Hypothalamus (tissue), 51 donors: Measurements from ENCODE around the gene MAP3K20.
"Not testable (repeated sequence)": the region's sequence is repeated elsewhere in the genome, so short reads cannot be mapped to it uniquely, and the experiment has no call there.

Experiments used
- DNase-seq, 51 donors: peaks; one replicate each; lab custom pipeline; 2025; lab: John Stamatoyannopoulos, UW

Gene MAP3K20

GRCh38 chr2:173075781-173076580 lies at the start of gene MAP3K20:
Gene MAP3K20 (plus strand): TSS chr2:173075846. CDS start chr2:173091032, 15,186 bp downstream.
- peak in 43 of 51 donors; percentile 2 to 64 (median 32) for DNase-seq

GRCh38 chr2:173026479-173026878 lies 49.2 kb upstream of the MAP3K20 start:
- no peak for DNase-seq

GRCh38 chr2:173027181-173028128 lies 48.2 kb upstream of the MAP3K20 start:
- DNase-seq: peak in 44 of 51 donors; percentile 5 to 90 (median 48)

- DNase-seq: no peak
Observed at GRCh38 chr2:173028141-173028540, 47.5 kb upstream of the MAP3K20 start.

GRCh38 chr2:173028671-173029070 lies 47.0 kb upstream of the MAP3K20 start:
- no peak for DNase-seq

GRCh38 chr2:173030561-173031490 lies 44.8 kb upstream of the MAP3K20 start:
- no peak for DNase-seq

GRCh38 chr2:173032032-173032431 lies 43.6 kb upstream of the MAP3K20 start:
- no peak for DNase-seq

- no peak for DNase-seq
Observed at GRCh38 chr2:173033084-173033483, 42.6 kb upstream of the MAP3K20 start.

GRCh38 chr2:173034143-173034542 lies 41.5 kb upstream of the MAP3K20 start:
- no peak for DNase-seq

- no peak for DNase-seq
Observed at GRCh38 chr2:173037245-173038120, 38.2 kb upstream of the MAP3K20 start.

GRCh38 chr2:173038257-173038656 lies 37.4 kb upstream of the MAP3K20 start:
- not testable (repeated sequence) for DNase-seq

- no peak for DNase-seq
Observed at GRCh38 chr2:173040729-173041128, 34.9 kb upstream of the MAP3K20 start.

GRCh38 chr2:173043476-173043875 lies 32.2 kb upstream of the MAP3K20 start:
- peak in 8 of 51 donors; percentile 3 to 41 (median 16) for DNase-seq

GRCh38 chr2:173043897-173044519 lies 31.6 kb upstream of the MAP3K20 start:
- DNase-seq: no peak

- no peak for DNase-seq
Observed at GRCh38 chr2:173044686-173045085, 31.0 kb upstream of the MAP3K20 start.

GRCh38 chr2:173045181-173045580 lies 30.5 kb upstream of the MAP3K20 start:
- no peak for DNase-seq

GRCh38 chr2:173048522-173048896 lies 27.1 kb upstream of the MAP3K20 start:
- no peak for DNase-seq

- DNase-seq: peak in 1 of 51 donors; percentile 8
Observed at GRCh38 chr2:173048897-173049661, 26.6 kb upstream of the MAP3K20 start.
